Ascending aorta (tissue), 2 donors: ENCODE results near the gene OSCAR. TPM values are rescaled to one million over a fixed set of nuclear protein-coding genes. Genes with fewer than 3 reads are reported as not detected.

Experiments used
- DNase-seq, 2 donors: peaks; one replicate each; pipeline ENCODE4 v3.0.0-alpha.2; 2019; ENCODE audit warnings: low spot score in 2 of 2
- H3K27ac ChIP-seq, 2 donors: fragments of 200-600 bp; sonication (generic); one replicate each; pipeline ENCODE4 v1.5.1; 2016 to 2017; ENCODE audit warnings: mild to moderate bottlenecking in 1 of 2
- H3K27me3 ChIP-seq: fragments of 200-600 bp; sonication (generic); one replicate; pipeline ENCODE4 v1.5.1; 2017
- H3K36me3 ChIP-seq, 2 donors: fragments of 200-600 bp; sonication (generic); one replicate each; pipeline ENCODE4 v1.5.1; 2016
- H3K4me1 ChIP-seq, 2 donors: fragments of 200-600 bp; sonication (generic); one replicate each; pipeline ENCODE4 v1.5.1; 2016 to 2017; ENCODE audit warnings: mild to moderate bottlenecking in 1 of 2
- H3K4me3 ChIP-seq, 2 donors: fragments of 200-600 bp; sonication (generic); one replicate each; pipeline ENCODE4 v1.5.1; 2016 to 2017; ENCODE audit warnings: mild to moderate bottlenecking in 1 of 2
- H3K9me3 ChIP-seq, 2 donors: fragments of 200-600 bp; sonication (generic); one replicate each; pipeline ENCODE4 v1.5.1; 2016
- CTCF ChIP-seq, 3 experiments: fragments of 200-600 bp in 2 of 3; fragments of 450-650 bp in 1 of 3; sonication (generic) in 2 of 3; IDR thresholded peaks; one replicate each; pipeline ENCODE4 v1.5.1; 2016 to 2019; ENCODE audit warnings: antibody characterized with exemption in 3 of 3, mild to moderate bottlenecking in 1 of 3, moderate library complexity in 1 of 3
- intact Hi-C: fragments of 100-400 bp; cut with DNase I; formaldehyde crosslinking; loops from one replicate; pipeline ENCODE4 v1.15.1; 2023
- total RNA-seq: library from RNA; depleted of rRNA; stranded (reverse); fragments of >200 nt; gene quantifications from one replicate; pipeline ENCODE4 v1.1.0, GENCODE V29; 2016

The OSCAR gene
- total RNA-seq, 1 donor from 2014 or later: 13.6 TPM

DNA sequence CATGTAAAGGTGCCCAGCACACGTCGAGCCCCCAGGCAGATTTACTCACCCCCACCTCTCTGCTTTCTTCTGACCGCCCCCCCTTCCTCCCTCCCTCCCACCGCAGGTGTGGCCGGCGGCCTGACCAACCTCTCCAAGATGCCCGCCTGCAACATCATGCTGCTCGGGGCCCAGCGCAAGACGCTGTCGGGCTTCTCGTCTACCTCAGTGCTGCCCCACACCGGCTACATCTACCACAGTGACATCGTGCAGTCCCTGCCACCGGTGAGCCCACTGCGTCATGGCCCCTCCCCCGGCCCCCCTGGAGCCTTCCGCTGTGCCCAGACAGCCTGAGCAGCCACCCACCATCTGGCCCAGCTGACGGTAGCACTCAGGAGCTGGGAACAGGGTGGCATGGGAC is 23.8 kb upstream of the OSCAR start:
- TF ChIP-seq CTCF (IDR thresholded peaks at IDR 0.05): no peak
- Histone ChIP-seq H3K4me3 (no peak overlapping the region), H3K9me3 (no peaks in the 10 kb centered on the region), H3K36me3 (peaks cover 83 to 96% of the 10 kb centered on the region in 2 donors), H3K27ac (no peak overlapping the region), H3K27me3 (no peaks in the 10 kb centered on the region), H3K4me1 (no peaks in the 10 kb centered on the region)
- intact Hi-C loops: no loop called here
- DNase-seq: no peak

- Histone ChIP-seq H3K4me1 (no peaks in the 10 kb centered on the region), H3K4me3 (no peak overlapping the region), H3K27ac (no peak overlapping the region), H3K9me3 (no peaks in the 10 kb centered on the region), H3K36me3 (peaks cover 76 to 94% of the 10 kb centered on the region in 2 donors), H3K27me3 (no peaks in the 10 kb centered on the region)
- intact Hi-C loops: no loop called here
- no peak for TF ChIP-seq CTCF (IDR thresholded peaks at IDR 0.05)
- no peak for DNase-seq
Observed at GRCh38 chr19:54123682-54124081, 23.1 kb upstream of the OSCAR start.

DNA sequence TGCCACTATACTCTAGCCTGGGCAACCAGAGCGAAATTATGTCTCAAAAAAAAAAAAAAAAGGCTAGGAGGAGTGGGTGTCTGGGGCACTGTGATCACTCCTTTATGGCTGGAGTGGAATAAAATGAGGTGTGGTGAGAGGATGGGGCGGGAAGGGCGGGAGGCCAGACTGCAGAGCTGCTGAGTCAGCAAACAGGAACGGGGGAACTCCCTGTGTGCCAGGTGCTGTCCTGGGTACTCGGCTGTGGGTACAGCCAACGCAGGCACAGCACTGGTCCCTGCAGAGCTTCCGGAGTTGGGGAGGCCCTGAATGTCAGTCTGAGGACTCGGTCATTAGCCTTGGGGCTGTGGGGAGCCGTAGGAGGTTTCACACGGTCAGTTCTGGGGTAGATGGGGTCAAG is 20.7 kb upstream of the OSCAR start:
- H3K4me1 ChIP-seq: peaks cover 2 to 8% of the 10 kb centered on the region in 2 donors
- no peak for TF ChIP-seq CTCF (IDR thresholded peaks at IDR 0.05)
- intact Hi-C loops: no loop called here
- H3K4me3 ChIP-seq: no peak overlapping the region
- DNase-seq: no peak
- no peaks in the 10 kb centered on the region for H3K27me3 ChIP-seq
- H3K36me3 ChIP-seq: peaks cover 64 to 73% of the 10 kb centered on the region in 2 donors
- H3K27ac ChIP-seq: no peak overlapping the region
- no peaks in the 10 kb centered on the region for H3K9me3 ChIP-seq

GRCh38 chr19:54115109-54116063 is 14.8 kb upstream of the OSCAR start, which contains the start of the genes PRPF31 and TFPT:
Gene PRPF31, plus strand, starts transcription at chr19:54115754. Its CDS starts 2,525 bp downstream, at chr19:54118279.
Gene TFPT, minus strand, starts transcription at chr19:54115657. Its CDS starts 388 bp downstream, at chr19:54115269.
- intact Hi-C loops: loop anchor here (1.0 kb wide), 2 partner anchors 13 to 22 kb away; partner anchors contain the start of genes CNOT3 and NDUFA3
- TF ChIP-seq CTCF (IDR thresholded peaks at IDR 0.05): no peak

GRCh38 chr19:54114340-54115108 is 13.9 kb upstream of the OSCAR start:
- intact Hi-C loops: loop anchor here (1.0 kb wide), 2 partner anchors 12 to 23 kb away; partner anchors contain the start of genes CNOT3 and NDUFA3
- Histone ChIP-seq H3K36me3 (peaks cover 21 to 23% of the 10 kb centered on the region in 2 donors), H3K4me3 (peak overlapping the region; percentile 95 to 96), H3K27ac (peak overlapping the region; percentile 91 to 94), H3K4me1 (peaks cover 12 to 24% of the 10 kb centered on the region in 2 donors), H3K27me3 (no peaks in the 10 kb centered on the region), H3K9me3 (no peaks in the 10 kb centered on the region)
- no peak for TF ChIP-seq CTCF (IDR thresholded peaks at IDR 0.05)
- DNase-seq: peak in 1 of 2 donors; percentile 73

More at GRCh38 chr19:54115109-54116063, 14.8 kb upstream of the OSCAR start, which contains the start of the genes PRPF31 and TFPT:
- H3K9me3 ChIP-seq: no peaks in the 10 kb centered on the region
- peak; percentile 85 to 99 for DNase-seq
- H3K27me3 ChIP-seq: no peaks in the 10 kb centered on the region
- H3K4me1 ChIP-seq: peaks cover 12 to 24% of the 10 kb centered on the region in 2 donors
- H3K4me3 ChIP-seq: peak within 1 kb of the TSS; percentile 95 to 96
- peak within 1 kb of the TSS; percentile 91 to 94 for H3K27ac ChIP-seq
- H3K36me3 ChIP-seq: peaks cover 18 to 26% of the 10 kb centered on the region in 2 donors
